Kidney (tissue), 14 donors: ENCODE measurements around the gene SLC2A5. TPM values are rescaled to one million over a fixed set of nuclear protein-coding genes. Genes with fewer than 3 reads are reported as not detected.

Experiments
- DNase-seq, 5 donors: peaks; one replicate each; pipeline ENCODE4 v3.0.0-alpha.2; 2013 to 2020
- FAIRE-seq: peaks from 2 replicates; lab custom pipeline; 2012; peaks lifted over from hg19 to GRCh38; lab: Jason Lieb, UNC
- H3K27ac ChIP-seq, 2 donors: one replicate each; pipeline ENCODE4 v1.7.0; 2013; ENCODE audit warnings: low read depth in 2 of 2, low read length in 2 of 2, inconsistent platforms in 1 of 2
- H3K27me3 ChIP-seq: one replicate; pipeline ENCODE4 v1.7.1; 2013; ENCODE audit warnings: low read length, inconsistent platforms; ENCODE audit not compliant: control insufficient read depth, insufficient read depth
- H3K36me3 ChIP-seq, 3 donors: one replicate each; pipeline versions ENCODE4 v1.7.0 to v1.7.1; 2013; ENCODE audit warnings: low read length in 3 of 3, control low read depth in 1 of 3, inconsistent platforms in 1 of 3; ENCODE audit not compliant: insufficient read depth in 3 of 3, control insufficient read depth in 2 of 3
- H3K4me1 ChIP-seq, 3 donors: one replicate each; pipeline versions ENCODE4 v1.7.0 to v1.7.1; 2013; ENCODE audit warnings: low read length in 3 of 3, inconsistent platforms in 1 of 3, low read depth in 1 of 3; ENCODE audit not compliant: control insufficient read depth in 2 of 3, insufficient read depth in 2 of 3
- H3K4me3 ChIP-seq, 3 donors: one replicate each; pipeline versions ENCODE4 v1.7.0 to v1.8.1; 2013; ENCODE audit warnings: low read length in 3 of 3, control low read depth in 1 of 3, inconsistent platforms in 1 of 3
- H3K9ac ChIP-seq, 3 donors: one replicate each; pipeline versions ENCODE4 v1.7.0 to v1.7.1; 2013; ENCODE audit warnings: low read length in 3 of 3, control low read depth in 1 of 3, inconsistent platforms in 1 of 3
- H3K9me3 ChIP-seq, 3 donors: one replicate each; pipeline versions ENCODE4 v1.7.0 to v1.7.1; 2013; ENCODE audit warnings: low read length in 3 of 3, control low read depth in 1 of 3, inconsistent platforms in 1 of 3; ENCODE audit not compliant: control insufficient read depth in 2 of 3, insufficient read depth in 1 of 3
- CTCF ChIP-seq: IDR thresholded peaks from 3 replicates; pipeline ENCODE4 v1.5.1; 2012; ENCODE audit warnings: mild to moderate bottlenecking, moderate library complexity, borderline replicate concordance; ENCODE audit not compliant: insufficient read depth; ENCODE audit errors: extremely low read depth
- intact Hi-C: fragments of 100-400 bp; cut with DNase I; formaldehyde crosslinking; loops from one replicate; pipeline ENCODE4 v1.11.1; 2022
- polyA plus RNA-seq: library from polyadenylated mRNA; stranded (reverse); fragments of 350-450 nt; fragmentation: Illumina TruSeq; extraction: RNeasy Lipid Tissue Mini Kit (QIAGEN cat#74804); gene quantifications from one replicate; pipeline ENCODE4 v1.2.3, GENCODE V29; 2014; ENCODE audit warnings: low read depth, low replicate concordance; ENCODE audit not compliant: insufficient read depth
- total RNA-seq: library from RNA; stranded (reverse); fragmentation: NEBNext Ultra II Directional; extraction: Animal tissue kit (Norgen Biotek cat#: 25700); gene quantifications from one replicate; pipeline ENCODE4 v1.2.1, GENCODE V29; 2021
- donor health status: control.
- donor health status: control.
- donor health status: control.
- donor health status: control.
- donor health status: control.
- donor health status: DM: yes; HTN: yes; CAD: no.
- donor health status: Normal renal cell carcinoma (clear cell type).

Gene SLC2A5
- total and polyA plus RNA-seq, 2 donors from 2014 or later, result 6.4 to 9.0 TPM

- intact Hi-C loops, result no loop called here
- TF ChIP-seq CTCF, result no peak
- H3K27me3 ChIP-seq, result no peaks in the 10 kb centered on the region
- H3K4me1 ChIP-seq, result peaks cover 0 to 4% (median 0%) of the 10 kb centered on the region in 3 donors
- H3K9me3 ChIP-seq, result no peaks in the 10 kb centered on the region
- DNase-seq (peak in 1 of 5 donors; percentile 72), FAIRE-seq (no peak)
- H3K27ac ChIP-seq, result no peak overlapping the region
- H3K9ac ChIP-seq, result no peak overlapping the region
- no peaks in the 10 kb centered on the region for H3K36me3 ChIP-seq
- no peak overlapping the region for H3K4me3 ChIP-seq
Measured at GRCh38 chr1:9111357-9111691, 41.9 kb upstream of the SLC2A5 start.

GRCh38 chr1:9110669-9111356 is 41.4 kb upstream of the SLC2A5 start:
- FAIRE-seq (peak; percentile 59), DNase-seq (peak; percentile 91 to 97 (median 94))
- Histone ChIP-seq H3K4me3 (no peak overlapping the region), H3K36me3 (no peaks in the 10 kb centered on the region), H3K4me1 (peaks cover 0 to 4% (median 0%) of the 10 kb centered on the region in 3 donors), H3K27ac (no peak overlapping the region), H3K27me3 (no peaks in the 10 kb centered on the region), H3K9ac (no peak overlapping the region), H3K9me3 (no peaks in the 10 kb centered on the region)
- intact Hi-C loops, result no loop called here
- peak; percentile 98 for TF ChIP-seq CTCF

- peaks cover 0 to 5% (median 4%) of the 10 kb centered on the region in 3 donors for H3K36me3 ChIP-seq
- no peak for TF ChIP-seq CTCF
Measured at GRCh38 chr1:9108056-9108665, 38.7 kb upstream of the SLC2A5 start.

More at GRCh38 chr1:9108056-9108665, 38.7 kb upstream of the SLC2A5 start:
- Histone ChIP-seq H3K27me3 (no peaks in the 10 kb centered on the region), H3K27ac (no peak overlapping the region), H3K9ac (no peak overlapping the region), H3K4me1 (peaks cover 0 to 4% (median 0%) of the 10 kb centered on the region in 3 donors), H3K4me3 (no peak overlapping the region), H3K9me3 (no peaks in the 10 kb centered on the region)
- no peak for FAIRE-seq
- peak in 1 of 5 donors; percentile 52 for DNase-seq
- intact Hi-C loops, result no loop called here
